Adrenal gland (tissue), 5 donors: Measurements from ENCODE around the gene PDHX.

Source experiments
- POLR2A ChIP-seq, 2 donors: fragments of 450-650 bp; IDR thresholded peaks; one replicate each; pipeline ENCODE4 v1.6.1; 2017; ENCODE audit warnings: antibody characterized with exemption in 2 of 2, mild to moderate bottlenecking in 2 of 2, moderate library complexity in 1 of 2
- TF ChIP-seq, protein P1 (sequence below), 6 experiments: fragments of 450-650 bp in 4 of 6; fragments of 200-600 bp in 2 of 6; sonication (generic) in 1 of 6; IDR thresholded peaks; 1 replicate in 5 of 6; 2 replicates in 1 of 6; pipeline versions ENCODE4 v1.5.1 to v1.8.0; 2016 to 2021; ENCODE audit warnings: antibody characterized with exemption in 6 of 6, mild to moderate bottlenecking in 2 of 6, moderate library complexity in 1 of 6
- donor health status: DM: no; HTN: no; CAD: no.

- TF ChIP-seq, protein P1, sequence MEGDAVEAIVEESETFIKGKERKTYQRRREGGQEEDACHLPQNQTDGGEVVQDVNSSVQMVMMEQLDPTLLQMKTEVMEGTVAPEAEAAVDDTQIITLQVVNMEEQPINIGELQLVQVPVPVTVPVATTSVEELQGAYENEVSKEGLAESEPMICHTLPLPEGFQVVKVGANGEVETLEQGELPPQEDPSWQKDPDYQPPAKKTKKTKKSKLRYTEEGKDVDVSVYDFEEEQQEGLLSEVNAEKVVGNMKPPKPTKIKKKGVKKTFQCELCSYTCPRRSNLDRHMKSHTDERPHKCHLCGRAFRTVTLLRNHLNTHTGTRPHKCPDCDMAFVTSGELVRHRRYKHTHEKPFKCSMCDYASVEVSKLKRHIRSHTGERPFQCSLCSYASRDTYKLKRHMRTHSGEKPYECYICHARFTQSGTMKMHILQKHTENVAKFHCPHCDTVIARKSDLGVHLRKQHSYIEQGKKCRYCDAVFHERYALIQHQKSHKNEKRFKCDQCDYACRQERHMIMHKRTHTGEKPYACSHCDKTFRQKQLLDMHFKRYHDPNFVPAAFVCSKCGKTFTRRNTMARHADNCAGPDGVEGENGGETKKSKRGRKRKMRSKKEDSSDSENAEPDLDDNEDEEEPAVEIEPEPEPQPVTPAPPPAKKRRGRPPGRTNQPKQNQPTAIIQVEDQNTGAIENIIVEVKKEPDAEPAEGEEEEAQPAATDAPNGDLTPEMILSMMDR (IDR thresholded peaks at IDR 0.05) = no peak
- no peak for TF ChIP-seq POLR2A (IDR thresholded peaks at IDR 0.05)
Observed at GRCh38 chr11:35009944-35010342, 93.5 kb downstream of the PDHX start.
